ENCODE results near the gene SEMA3D.

SEMA3D gene

GRCh38 chr7:85160223-85160622 is 26.6 kb downstream of the SEMA3D start:
- no peaks in the 10 kb centered on the region for H3K4me1 ChIP-seq (ENCODE audit: control insufficient read depth, low read depth, low read length)
- H3K9ac ChIP-seq (ENCODE audit: low read length): no peak overlapping the region
- H3K79me2 ChIP-seq (ENCODE audit: control insufficient read depth, insufficient read depth, low read length): no peaks in the 10 kb centered on the region
- H3K27me3 ChIP-seq (ENCODE audit: insufficient read depth, low read length, poor library complexity): no peaks in the 10 kb centered on the region
- no peak overlapping the region for H2AK5ac ChIP-seq (ENCODE audit: low read length)
- no peak overlapping the region for H2BK120ac ChIP-seq (ENCODE audit: low read depth, low read length)
- H2BK15ac ChIP-seq (replicated peaks; ENCODE audit: low read depth): no peak overlapping the region
- H3K27ac ChIP-seq (ENCODE audit: low read depth, low read length): no peak overlapping the region
- DNase-seq: no peak
- H3K23ac ChIP-seq (ENCODE audit: low read length): no peak overlapping the region
- H3K36me3 ChIP-seq (ENCODE audit: control insufficient read depth, insufficient read depth, low read length): no peaks in the 10 kb centered on the region
- 100% methylated on average over 1 of the region's 5 CpGs for WGBS (ENCODE audit: extremely low coverage, insufficient coverage, low lambda C conversion rate)
- H4K8ac ChIP-seq (ENCODE audit: low read depth, low read length): no peak overlapping the region
- H4K5ac ChIP-seq (ENCODE audit: low read length): no peak overlapping the region
- no peak overlapping the region for H3K56ac ChIP-seq (ENCODE audit: low read length)
- no peak overlapping the region for H3K4me2 ChIP-seq (ENCODE audit: low read length)
- H3K4me3 ChIP-seq (ENCODE audit: low read length): no peak overlapping the region
- H3K4ac ChIP-seq (ENCODE audit: low read depth, low read length): no peak overlapping the region
- no peaks in the 10 kb centered on the region for H3K79me1 ChIP-seq (ENCODE audit: low read length)
- no peak overlapping the region for H2BK5ac ChIP-seq (ENCODE audit: low read length)
- no peak overlapping the region for H3K18ac ChIP-seq (ENCODE audit: low read length)

GRCh38 chr7:85159003-85159402 is 27.9 kb downstream of the SEMA3D start:
- Histone ChIP-seq H2AK5ac (ENCODE audit: low read length) (no peak overlapping the region), H3K9ac (ENCODE audit: low read length) (no peak overlapping the region), H3K23ac (ENCODE audit: low read length) (no peak overlapping the region), H4K8ac (ENCODE audit: low read depth, low read length) (no peak overlapping the region), H3K56ac (ENCODE audit: low read length) (no peak overlapping the region), H3K27me3 (ENCODE audit: insufficient read depth, low read length, poor library complexity) (no peaks in the 10 kb centered on the region), H3K4me1 (ENCODE audit: control insufficient read depth, low read depth, low read length) (no peaks in the 10 kb centered on the region), H3K36me3 (ENCODE audit: control insufficient read depth, insufficient read depth, low read length) (no peaks in the 10 kb centered on the region), H3K4me3 (ENCODE audit: low read length) (no peak overlapping the region), H3K4ac (ENCODE audit: low read depth, low read length) (no peak overlapping the region), H3K27ac (ENCODE audit: low read depth, low read length) (no peak overlapping the region), H2BK5ac (ENCODE audit: low read length) (no peak overlapping the region), H3K18ac (ENCODE audit: low read length) (no peak overlapping the region), H3K79me1 (ENCODE audit: low read length) (no peaks in the 10 kb centered on the region), H3K79me2 (ENCODE audit: control insufficient read depth, insufficient read depth, low read length) (no peaks in the 10 kb centered on the region), H2BK120ac (ENCODE audit: low read depth, low read length) (no peak overlapping the region), H2BK15ac (replicated peaks; ENCODE audit: low read depth) (no peak overlapping the region), H4K5ac (ENCODE audit: low read length) (no peak overlapping the region), H3K4me2 (ENCODE audit: low read length) (no peak overlapping the region)
- no CpG with 5 or more reads among the region's 1 CpG for WGBS (ENCODE audit: extremely low coverage, insufficient coverage, low lambda C conversion rate)
- DNase-seq: no peak

- H3K4me1 ChIP-seq (ENCODE audit: control insufficient read depth, low read depth, low read length): no peaks in the 10 kb centered on the region
- no peak overlapping the region for H4K5ac ChIP-seq (ENCODE audit: low read length)
- no peak overlapping the region for H2AK5ac ChIP-seq (ENCODE audit: low read length)
- no peaks in the 10 kb centered on the region for H3K36me3 ChIP-seq (ENCODE audit: control insufficient read depth, insufficient read depth, low read length)
- no peak overlapping the region for H3K4ac ChIP-seq (ENCODE audit: low read depth, low read length)
- H3K56ac ChIP-seq (ENCODE audit: low read length): no peak overlapping the region
- no peak overlapping the region for H4K8ac ChIP-seq (ENCODE audit: low read depth, low read length)
- no peak overlapping the region for H2BK120ac ChIP-seq (ENCODE audit: low read depth, low read length)
- DNase-seq: no peak
- no peaks in the 10 kb centered on the region for H3K27me3 ChIP-seq (ENCODE audit: insufficient read depth, low read length, poor library complexity)
- H3K4me2 ChIP-seq (ENCODE audit: low read length): no peak overlapping the region
- no peak overlapping the region for H3K9ac ChIP-seq (ENCODE audit: low read length)
- no CpG with 5 or more reads among the region's 1 CpG for whole genome bisulfite sequencing (ENCODE audit: extremely low coverage, insufficient coverage, low lambda C conversion rate)
- no peaks in the 10 kb centered on the region for H3K79me2 ChIP-seq (ENCODE audit: control insufficient read depth, insufficient read depth, low read length)
- no peak overlapping the region for H3K23ac ChIP-seq (ENCODE audit: low read length)
- H2BK15ac ChIP-seq (replicated peaks; ENCODE audit: low read depth): no peak overlapping the region
- no peak overlapping the region for H2BK5ac ChIP-seq (ENCODE audit: low read length)
- H3K18ac ChIP-seq (ENCODE audit: low read length): no peak overlapping the region
- H3K79me1 ChIP-seq (ENCODE audit: low read length): no peaks in the 10 kb centered on the region
- H3K4me3 ChIP-seq (ENCODE audit: low read length): no peak overlapping the region
- H3K27ac ChIP-seq (ENCODE audit: low read depth, low read length): no peak overlapping the region
Measured at GRCh38 chr7:85156661-85157208, 30.1 kb downstream of the SEMA3D start.

- Histone ChIP-seq H3K56ac (ENCODE audit: low read length) (no peak overlapping the region), H3K18ac (ENCODE audit: low read length) (no peak overlapping the region), H3K4me3 (ENCODE audit: low read length) (no peak overlapping the region), H3K4me2 (ENCODE audit: low read length) (no peak overlapping the region), H2BK15ac (replicated peaks; ENCODE audit: low read depth) (no peak overlapping the region), H3K36me3 (ENCODE audit: control insufficient read depth, insufficient read depth, low read length) (no peaks in the 10 kb centered on the region), H3K79me1 (ENCODE audit: low read length) (no peaks in the 10 kb centered on the region), H3K9ac (ENCODE audit: low read length) (no peak overlapping the region), H3K27me3 (ENCODE audit: insufficient read depth, low read length, poor library complexity) (no peaks in the 10 kb centered on the region), H3K79me2 (ENCODE audit: control insufficient read depth, insufficient read depth, low read length) (no peaks in the 10 kb centered on the region), H3K27ac (ENCODE audit: low read depth, low read length) (no peak overlapping the region), H2BK5ac (ENCODE audit: low read length) (no peak overlapping the region), H3K4me1 (ENCODE audit: control insufficient read depth, low read depth, low read length) (no peaks in the 10 kb centered on the region), H2BK120ac (ENCODE audit: low read depth, low read length) (no peak overlapping the region), H4K5ac (ENCODE audit: low read length) (no peak overlapping the region), H2AK5ac (ENCODE audit: low read length) (no peak overlapping the region), H3K4ac (ENCODE audit: low read depth, low read length) (no peak overlapping the region), H4K8ac (ENCODE audit: low read depth, low read length) (no peak overlapping the region), H3K23ac (ENCODE audit: low read length) (no peak overlapping the region)
- no peak for DNase-seq
- no CpG with 5 or more reads among the region's 3 CpGs for WGBS (ENCODE audit: extremely low coverage, insufficient coverage, low lambda C conversion rate)
Measured at GRCh38 chr7:85154282-85154937, 32.4 kb downstream of the SEMA3D start.

GRCh38 chr7:85153715-85154114 is 33.1 kb downstream of the SEMA3D start:
- no peak overlapping the region for H2BK5ac ChIP-seq (ENCODE audit: low read length)
- H3K4me1 ChIP-seq (ENCODE audit: control insufficient read depth, low read depth, low read length): no peaks in the 10 kb centered on the region
- no peak overlapping the region for H2BK120ac ChIP-seq (ENCODE audit: low read depth, low read length)
- H3K4ac ChIP-seq (ENCODE audit: low read depth, low read length): no peak overlapping the region
- no peak overlapping the region for H3K4me3 ChIP-seq (ENCODE audit: low read length)
- no CpG with 5 or more reads among the region's 1 CpG for WGBS (ENCODE audit: extremely low coverage, insufficient coverage, low lambda C conversion rate)
- H3K4me2 ChIP-seq (ENCODE audit: low read length): no peak overlapping the region
- no peak for DNase-seq
- H3K36me3 ChIP-seq (ENCODE audit: control insufficient read depth, insufficient read depth, low read length): no peaks in the 10 kb centered on the region
- H3K18ac ChIP-seq (ENCODE audit: low read length): no peak overlapping the region
- H3K56ac ChIP-seq (ENCODE audit: low read length): no peak overlapping the region
- no peaks in the 10 kb centered on the region for H3K79me1 ChIP-seq (ENCODE audit: low read length)
- no peaks in the 10 kb centered on the region for H3K79me2 ChIP-seq (ENCODE audit: control insufficient read depth, insufficient read depth, low read length)
- H2BK15ac ChIP-seq (replicated peaks; ENCODE audit: low read depth): no peak overlapping the region
- H3K27ac ChIP-seq (ENCODE audit: low read depth, low read length): no peak overlapping the region
- no peak overlapping the region for H3K23ac ChIP-seq (ENCODE audit: low read length)
- no peak overlapping the region for H4K8ac ChIP-seq (ENCODE audit: low read depth, low read length)
- H2AK5ac ChIP-seq (ENCODE audit: low read length): no peak overlapping the region
- no peak overlapping the region for H3K9ac ChIP-seq (ENCODE audit: low read length)
- H4K5ac ChIP-seq (ENCODE audit: low read length): no peak overlapping the region
- no peaks in the 10 kb centered on the region for H3K27me3 ChIP-seq (ENCODE audit: insufficient read depth, low read length, poor library complexity)

GRCh38 chr7:85150624-85151023 is 36.2 kb downstream of the SEMA3D start:
- no peak overlapping the region for H3K4me3 ChIP-seq (ENCODE audit: low read length)
- no peak for DNase-seq
- no peaks in the 10 kb centered on the region for H3K36me3 ChIP-seq (ENCODE audit: control insufficient read depth, insufficient read depth, low read length)
- H3K4me1 ChIP-seq (ENCODE audit: control insufficient read depth, low read depth, low read length): no peaks in the 10 kb centered on the region
- H4K5ac ChIP-seq (ENCODE audit: low read length): no peak overlapping the region
- H3K27me3 ChIP-seq (ENCODE audit: insufficient read depth, low read length, poor library complexity): no peaks in the 10 kb centered on the region
- no peak overlapping the region for H3K23ac ChIP-seq (ENCODE audit: low read length)
- H2BK5ac ChIP-seq (ENCODE audit: low read length): no peak overlapping the region
- H2AK5ac ChIP-seq (ENCODE audit: low read length): no peak overlapping the region
- H4K8ac ChIP-seq (ENCODE audit: low read depth, low read length): no peak overlapping the region
- no peak overlapping the region for H3K27ac ChIP-seq (ENCODE audit: low read depth, low read length)
- H3K79me1 ChIP-seq (ENCODE audit: low read length): no peaks in the 10 kb centered on the region
- WGBS (ENCODE audit: extremely low coverage, insufficient coverage, low lambda C conversion rate): no CpG with 5 or more reads among the region's 1 CpG
- H3K56ac ChIP-seq (ENCODE audit: low read length): no peak overlapping the region
- H3K4ac ChIP-seq (ENCODE audit: low read depth, low read length): no peak overlapping the region
- H3K18ac ChIP-seq (ENCODE audit: low read length): no peak overlapping the region
- no peak overlapping the region for H3K4me2 ChIP-seq (ENCODE audit: low read length)
- no peak overlapping the region for H2BK120ac ChIP-seq (ENCODE audit: low read depth, low read length)
- H2BK15ac ChIP-seq (replicated peaks; ENCODE audit: low read depth): no peak overlapping the region
- H3K79me2 ChIP-seq (ENCODE audit: control insufficient read depth, insufficient read depth, low read length): no peaks in the 10 kb centered on the region
- no peak overlapping the region for H3K9ac ChIP-seq (ENCODE audit: low read length)

All from mesendoderm (in vitro differentiated cells).